H9 (cell line): ENCODE measurements around the gene DPPA4. TPM values are rescaled to one million over a fixed set of nuclear protein-coding genes. Genes with fewer than 3 reads are reported as not detected.
A peak's percentile ranks its signal among the peaks of the same experiment; 100 is the strongest.

Source experiments
- DNase-seq: peaks from one replicate; pipeline ENCODE4 v3.0.0-alpha.2; 2017
- H2AFZ ChIP-seq: one replicate; pipeline ENCODE4 v1.6.1; 2013; ENCODE audit warnings: mild to moderate bottlenecking, low read length, control low read depth, moderate library complexity
- H2AK5ac ChIP-seq: 2 replicates; pipeline ENCODE4 v1.6.1; 2013; ENCODE audit warnings: low read length, control low read depth, mixed read lengths; ENCODE audit not compliant: insufficient read length
- H2BK120ac ChIP-seq: one replicate; pipeline ENCODE4 v1.6.1; 2013; ENCODE audit warnings: low read depth, mild to moderate bottlenecking, low read length, control low read depth, inconsistent platforms; ENCODE audit not compliant: poor library complexity, severe bottlenecking
- H2BK12ac ChIP-seq: 2 replicates; pipeline ENCODE4 v1.6.1; 2013; ENCODE audit warnings: low read length, control low read depth, mixed read lengths, low read depth; ENCODE audit not compliant: insufficient read length
- H2BK15ac ChIP-seq: 2 replicates; pipeline ENCODE4 v1.6.1; 2013; ENCODE audit warnings: low read depth, low read length, control low read depth
- H2BK20ac ChIP-seq: one replicate; pipeline ENCODE4 v1.6.1; 2013; ENCODE audit warnings: low read depth, mild to moderate bottlenecking, low read length, control low read depth, inconsistent platforms; ENCODE audit not compliant: poor library complexity, severe bottlenecking
- H2BK5ac ChIP-seq: 2 replicates; pipeline ENCODE4 v1.6.1; 2013; ENCODE audit warnings: low read length, control low read depth, mixed read lengths; ENCODE audit not compliant: insufficient read length
- H3K14ac ChIP-seq: 2 replicates; pipeline ENCODE4 v1.6.1; 2013; ENCODE audit warnings: low read length, control low read depth; ENCODE audit not compliant: insufficient read depth
- H3K18ac ChIP-seq: 2 replicates; pipeline ENCODE4 v1.6.1; 2013; ENCODE audit warnings: low read depth, mild to moderate bottlenecking, mixed read lengths, low read length, control low read depth; ENCODE audit not compliant: insufficient read length
- H3K23ac ChIP-seq: 2 replicates; pipeline ENCODE4 v1.6.1; 2013; ENCODE audit warnings: low read length, control low read depth, mixed read lengths, low read depth; ENCODE audit not compliant: insufficient read length
- H3K23me2 ChIP-seq: 2 replicates; pipeline ENCODE4 v1.6.1; 2013; ENCODE audit warnings: low read depth, mild to moderate bottlenecking, mixed read lengths, low read length, control low read depth; ENCODE audit not compliant: insufficient read length, poor library complexity, severe bottlenecking
- H3K27ac ChIP-seq: 2 replicates; pipeline ENCODE4 v1.5.1; 2013; ENCODE audit warnings: low read length, control low read depth, mixed read lengths, low read depth; ENCODE audit not compliant: insufficient read length
- H3K27me3 ChIP-seq: 2 replicates; pipeline ENCODE4 v1.6.1; 2013; ENCODE audit warnings: low read length, control low read depth, inconsistent platforms; ENCODE audit not compliant: insufficient read depth
- H3K4ac ChIP-seq: 2 replicates; pipeline ENCODE4 v1.6.1; 2013; ENCODE audit warnings: low read depth, mild to moderate bottlenecking, control low read depth, inconsistent platforms, low read length, moderate library complexity
- H3K4me1 ChIP-seq: 2 replicates; pipeline ENCODE4 v1.6.1; 2013; ENCODE audit warnings: low read length, control low read depth, inconsistent platforms; ENCODE audit not compliant: insufficient read depth
- H3K4me2 ChIP-seq: 2 replicates; pipeline ENCODE4 v1.6.1; 2013; ENCODE audit warnings: low read length, control low read depth, mixed read lengths; ENCODE audit not compliant: insufficient read length, insufficient read depth
- H3K56ac ChIP-seq: 2 replicates; pipeline ENCODE4 v1.6.1; 2013; ENCODE audit warnings: low read depth, mild to moderate bottlenecking, mixed read lengths, low read length, control low read depth; ENCODE audit not compliant: insufficient read length
- H3K79me1 ChIP-seq: 2 replicates; pipeline ENCODE4 v1.6.1; 2013; ENCODE audit warnings: low read depth, mild to moderate bottlenecking, moderate library complexity, low read length, control low read depth, inconsistent platforms; ENCODE audit not compliant: insufficient read depth, poor library complexity, severe bottlenecking
- H3K79me2 ChIP-seq: 2 replicates; pipeline ENCODE4 v1.6.1; 2013; ENCODE audit warnings: low read length, control low read depth, inconsistent platforms; ENCODE audit not compliant: insufficient read depth
- H3K9ac ChIP-seq: 2 replicates; pipeline ENCODE4 v1.6.1; 2013; ENCODE audit warnings: low read length, control low read depth, mixed read lengths; ENCODE audit not compliant: insufficient read length; ENCODE audit errors: extremely low read depth
- H3K9me3 ChIP-seq: one replicate; pipeline ENCODE4 v1.6.1; 2013; ENCODE audit warnings: low read depth, low read length, inconsistent platforms; ENCODE audit not compliant: control insufficient read depth
- H3T11ph ChIP-seq: one replicate; pipeline ENCODE4 v1.6.1; 2013; ENCODE audit warnings: mild to moderate bottlenecking, low read length, control low read depth, inconsistent platforms
- H4K20me1 ChIP-seq: one replicate; pipeline ENCODE4 v1.6.1; 2013; ENCODE audit not compliant: control insufficient read depth, insufficient read length, insufficient read depth
- H4K5ac ChIP-seq: 2 replicates; pipeline ENCODE4 v1.6.1; 2013; ENCODE audit warnings: low read depth, mild to moderate bottlenecking, mixed read lengths, low read length, control low read depth; ENCODE audit not compliant: insufficient read length
- H4K8ac ChIP-seq: replicated peaks from 2 replicates; pipeline ENCODE4 v1.6.1; 2013; ENCODE audit warnings: low read length, control low read depth, mixed read lengths, low read depth; ENCODE audit not compliant: insufficient read length
- H4K91ac ChIP-seq: 2 replicates; pipeline ENCODE4 v1.6.1; 2013; ENCODE audit warnings: low read depth, mild to moderate bottlenecking, moderate library complexity, mixed read lengths, low read length, control low read depth; ENCODE audit not compliant: insufficient read length
- H3K27ac Mint-ChIP-seq, 3 experiments: 2 replicates in 2 of 3; 3 replicates in 1 of 3; pipeline ENCODE4 v1.8.0; 2020 to 2021; ENCODE audit warnings: mixed read lengths in 3 of 3, mild to moderate bottlenecking in 1 of 3, moderate library complexity in 1 of 3
- H3K27me3 Mint-ChIP-seq: 2 replicates; pipeline ENCODE4 v1.8.0; 2021; ENCODE audit warnings: low read depth, mild to moderate bottlenecking, moderate library complexity, mixed read lengths
- H3K36me3 Mint-ChIP-seq, 3 experiments: 2 replicates in 2 of 3; 3 replicates in 1 of 3; pipeline ENCODE4 v1.8.0; 2020 to 2021; ENCODE audit warnings: low read depth in 3 of 3, mixed read lengths in 3 of 3; ENCODE audit not compliant: insufficient read depth in 1 of 3
- H3K4me1 Mint-ChIP-seq, 2 experiments: 2 replicates each; pipeline ENCODE4 v1.8.0; 2020; ENCODE audit warnings: mixed read lengths in 2 of 2
- H3K4me3 Mint-ChIP-seq, 2 experiments: 2 replicates in 1 of 2; 3 replicates in 1 of 2; pipeline ENCODE4 v1.8.0; 2020 to 2021; ENCODE audit warnings: mild to moderate bottlenecking in 2 of 2, mixed read lengths in 2 of 2, moderate library complexity in 1 of 2
- H3K9me3 Mint-ChIP-seq, 2 experiments: 2 replicates in 1 of 2; 3 replicates in 1 of 2; pipeline ENCODE4 v1.8.0; 2020; ENCODE audit warnings: mild to moderate bottlenecking in 2 of 2, mixed read lengths in 2 of 2, moderate library complexity in 1 of 2
- CTCF ChIP-seq: fragments of 200-600 bp; sonication (generic); conservative IDR thresholded peaks from 3 replicates; pipeline ENCODE4 v1.8.0; 2021; ENCODE audit warnings: antibody characterized with exemption, mild to moderate bottlenecking
- WGBS: extraction: QIAGEN DNeasy Blood & Tissue Kit; methylation state at CpG from one replicate; pipeline ENCODE4 v1.1.7; 2013; ENCODE audit warnings: missing lambda C conversion rate, low lambda C conversion rate, mixed read lengths; ENCODE audit not compliant: insufficient read length; ENCODE audit errors: extremely low coverage; 5-methylcytosine and 5-hydroxymethylcytosine counted together
- total RNA-seq: library from RNA; stranded (reverse); gene quantifications from 2 replicates; pipeline ENCODE4 v1.2.1, GENCODE V29; 2021

DPPA4 gene
- total RNA-seq, 1 experiment from 2014 or later, result 821 TPM

- H2AK5ac ChIP-seq, result no peak overlapping the region
- peaks cover 14 to 17% of the 10 kb centered on the region in 2 experiments; a peak in 4 of 5 replicates for H3K9me3 Mint-ChIP-seq
- no peak overlapping the region for H3K18ac ChIP-seq
- H3K36me3 Mint-ChIP-seq, result peaks cover 50 to 56% (median 53%) of the 10 kb centered on the region in 3 experiments
- peaks cover 1% of the 10 kb centered on the region; the same call in 1 of the 2 replicates for H3K27me3 Mint-ChIP-seq
- TF ChIP-seq CTCF, result no peak
- WGBS, result no CpG with 5 or more reads among the region's 5 CpGs
- no peak overlapping the region for H3K14ac ChIP-seq
- H3K79me2 ChIP-seq, result peaks cover 31% of the 10 kb centered on the region; the same call in 1 of the 2 replicates
- H3T11ph ChIP-seq, result no peak overlapping the region
- peak; percentile 55 for DNase-seq
- no peaks in the 10 kb centered on the region for H3K9me3 ChIP-seq
- H4K20me1 ChIP-seq, result no peaks in the 10 kb centered on the region
- H2BK15ac ChIP-seq, result no peak overlapping the region
- H3K56ac ChIP-seq, result no peak overlapping the region
- H3K27me3 ChIP-seq, result no peaks in the 10 kb centered on the region
- no peak overlapping the region for H4K8ac ChIP-seq
- H3K79me1 ChIP-seq, result peaks cover 4% of the 10 kb centered on the region
- H3K23ac ChIP-seq, result no peak overlapping the region
- H3K9ac ChIP-seq, result peak overlapping the region; percentile 61
- H3K4ac ChIP-seq, result no peak overlapping the region
- peaks cover 24 to 28% of the 10 kb centered on the region in 2 experiments for H3K4me1 Mint-ChIP-seq
- no peak overlapping the region for H2BK20ac ChIP-seq
- no peak overlapping the region for H4K5ac ChIP-seq
- H3K23me2 ChIP-seq, result peaks cover 6% of the 10 kb centered on the region
- H3K27ac Mint-ChIP-seq, result peak overlapping the region; percentile 87 to 99 (median 92); a peak in 6 of 7 replicates
- H2BK120ac ChIP-seq, result no peak overlapping the region
- H3K27ac ChIP-seq, result peak overlapping the region; percentile 26
- H3K4me1 ChIP-seq, result no peaks in the 10 kb centered on the region
- no peak overlapping the region for H2BK5ac ChIP-seq
- H4K91ac ChIP-seq, result no peak overlapping the region
- peak overlapping the region; percentile 61 for H3K4me2 ChIP-seq
- no peak overlapping the region for H2BK12ac ChIP-seq
- peak overlapping the region; percentile 93 to 99 for H3K4me3 Mint-ChIP-seq
- no peak overlapping the region for H2AFZ ChIP-seq
These were observed 2.6 kb upstream of the DPPA4 start for GRCh38 chr3:109339714-109340648.
